CD4-positive, alpha-beta T cell treated with Interleukin-21 for 1 hour (primary cell): ENCODE results near the gene AANAT.
"Not testable (repeated sequence)": the region's sequence is repeated elsewhere in the genome, so short reads cannot be mapped to it uniquely, and the experiment has no call there.

Source experiments
- DNase-seq: peaks from one replicate; pipeline ENCODE4 v3.0.0-alpha.2; 2020

Gene AANAT

DNA sequence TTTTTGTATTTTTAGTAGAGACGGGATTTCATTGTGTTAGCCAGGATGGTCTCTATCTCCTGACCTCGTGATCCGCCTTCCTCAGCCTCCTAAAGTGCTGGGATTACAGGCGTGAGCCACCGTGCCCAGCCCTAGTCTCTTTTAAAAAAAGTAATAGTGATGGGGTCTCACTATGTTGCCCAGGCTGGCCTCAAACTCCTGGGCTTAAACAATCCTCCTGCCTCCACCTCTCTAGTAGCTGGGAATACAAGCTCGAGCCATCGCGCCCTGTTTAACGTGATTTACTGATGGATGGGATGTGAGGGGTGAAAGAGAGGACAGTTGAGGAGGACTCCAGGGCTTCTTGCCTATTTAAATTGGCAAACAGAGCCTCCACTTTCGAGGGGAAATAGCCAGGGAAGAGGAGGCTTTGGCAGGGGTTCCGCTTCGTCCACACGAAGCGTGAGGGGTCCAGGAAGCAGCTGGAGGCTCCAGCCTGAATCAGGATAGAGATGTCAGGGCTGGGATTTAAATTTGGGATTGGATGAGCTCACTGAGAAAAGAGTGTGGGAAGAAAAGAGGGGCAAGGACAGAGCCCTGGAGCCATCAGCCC is 41.2 kb downstream of the AANAT start:
- not testable (repeated sequence) for DNase-seq

DNA sequence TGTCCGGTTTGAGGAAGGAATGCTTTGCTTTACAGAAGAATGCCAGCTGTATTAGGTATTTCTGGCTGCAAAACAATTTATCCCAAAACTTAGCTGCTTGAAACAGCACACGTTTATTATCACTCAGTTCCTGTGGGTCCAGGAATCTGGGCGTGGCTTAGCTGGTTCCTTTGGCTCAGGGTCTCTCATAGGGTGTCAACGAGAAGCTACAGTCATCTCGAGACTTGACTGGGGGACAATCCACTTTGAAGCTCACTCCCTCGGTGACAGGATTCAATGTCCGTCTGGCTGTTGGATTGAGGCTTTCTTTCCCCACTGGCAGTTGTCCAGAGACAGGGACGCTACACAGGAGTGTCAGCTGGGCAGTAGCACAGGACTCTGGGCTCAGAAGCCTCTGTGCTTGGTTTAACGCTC is 43.4 kb downstream of the AANAT start:
- no peak for DNase-seq

DNA sequence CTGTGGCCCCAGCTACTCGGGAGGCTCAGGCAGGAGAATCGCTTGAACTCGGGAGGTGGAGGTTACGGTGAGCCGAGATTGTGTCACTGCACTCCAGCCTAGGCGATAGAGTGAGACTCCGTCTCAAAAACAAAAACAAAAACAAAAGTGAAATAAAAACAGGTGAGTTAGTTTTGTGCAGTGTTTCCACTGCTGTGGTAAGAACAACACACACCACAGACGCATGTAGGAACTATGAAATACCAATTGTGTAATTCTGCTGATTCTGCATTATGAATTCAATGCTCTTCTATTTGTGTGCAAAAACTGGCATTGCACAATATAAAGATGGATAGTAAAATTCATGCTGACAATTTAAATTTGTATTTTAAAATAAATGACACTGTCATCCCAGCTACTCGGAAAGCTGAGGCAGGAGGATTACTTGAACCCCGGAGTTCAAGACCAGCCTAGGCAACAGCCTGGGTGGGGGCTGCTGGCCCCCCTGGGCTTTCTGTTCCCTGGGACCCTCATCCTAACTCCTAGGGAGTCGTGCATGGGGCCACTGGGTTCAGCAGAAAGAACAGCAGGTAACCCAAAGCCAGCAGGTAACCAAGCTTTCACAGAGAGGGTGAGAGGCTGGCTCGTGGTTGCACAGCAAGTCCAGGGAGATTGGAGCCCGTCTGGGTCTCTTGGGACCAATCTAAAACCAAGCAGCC is 44.4 kb downstream of the AANAT start:
- no peak for DNase-seq

DNA sequence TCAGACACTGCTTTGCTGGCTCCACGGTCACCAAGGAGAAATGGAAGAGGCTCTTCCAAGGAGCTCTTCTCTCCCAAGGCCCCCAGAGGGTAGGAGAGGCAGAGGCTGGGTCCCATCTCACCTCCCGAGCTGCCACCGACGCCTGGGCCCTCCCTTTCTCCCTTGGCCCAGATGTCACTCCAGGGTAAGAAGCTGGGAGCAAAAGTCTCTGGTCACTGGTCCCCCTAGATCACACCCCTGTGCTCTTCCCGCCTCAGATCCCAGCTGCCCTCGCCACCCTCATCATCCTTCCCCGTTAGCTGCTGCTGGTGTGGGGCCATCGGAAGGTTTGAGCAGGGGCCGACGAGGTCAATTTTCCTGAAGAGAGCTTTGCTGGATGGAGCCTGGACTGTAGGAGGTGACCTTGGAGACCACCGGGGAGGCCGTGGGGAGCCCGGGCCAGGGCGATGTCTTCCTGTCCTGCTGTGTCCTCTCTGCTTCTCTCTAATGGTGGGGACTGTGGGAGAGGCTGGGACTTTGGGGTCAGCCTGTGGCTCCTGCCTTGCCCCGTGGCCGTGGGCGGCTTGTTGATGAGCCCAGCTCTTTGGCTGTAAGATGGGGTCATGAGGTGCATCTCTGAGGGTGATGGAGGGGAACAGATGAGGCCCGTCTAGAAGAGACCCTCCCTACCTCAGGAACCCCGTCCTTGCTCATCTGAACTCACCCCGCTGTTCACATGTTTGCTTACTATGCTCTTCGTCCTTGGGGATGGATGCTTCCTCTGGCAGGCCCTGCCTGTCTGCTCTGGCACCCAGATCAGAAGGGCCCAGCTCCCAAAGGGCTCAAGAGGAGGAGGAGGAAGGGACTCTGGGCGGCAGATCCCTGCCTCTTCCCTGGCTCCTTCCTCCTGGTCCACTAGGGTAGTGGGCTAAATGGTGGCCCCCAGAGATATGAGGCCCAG is 45.2 kb downstream of the AANAT start:
- DNase-seq = no peak

DNA sequence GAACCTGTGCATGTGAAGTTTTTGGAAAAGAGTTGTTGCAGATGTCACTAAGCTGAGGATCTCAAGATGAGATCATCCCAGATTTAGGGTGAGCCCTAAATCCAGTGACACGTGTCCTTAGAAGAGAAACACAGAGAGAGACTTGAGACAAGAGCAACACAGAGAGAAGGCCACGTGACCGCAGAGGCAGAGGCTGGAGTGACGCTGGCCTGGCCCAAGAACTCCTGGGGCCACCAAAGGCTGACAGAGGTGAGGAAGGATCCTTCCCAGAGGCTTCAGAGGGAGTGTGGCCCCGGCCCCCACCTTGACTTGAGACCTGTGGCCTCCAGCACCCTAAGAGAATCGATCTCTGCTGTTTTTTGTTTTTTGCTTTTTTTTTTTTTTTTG is 45.9 kb downstream of the AANAT start:
- no peak for DNase-seq

DNA sequence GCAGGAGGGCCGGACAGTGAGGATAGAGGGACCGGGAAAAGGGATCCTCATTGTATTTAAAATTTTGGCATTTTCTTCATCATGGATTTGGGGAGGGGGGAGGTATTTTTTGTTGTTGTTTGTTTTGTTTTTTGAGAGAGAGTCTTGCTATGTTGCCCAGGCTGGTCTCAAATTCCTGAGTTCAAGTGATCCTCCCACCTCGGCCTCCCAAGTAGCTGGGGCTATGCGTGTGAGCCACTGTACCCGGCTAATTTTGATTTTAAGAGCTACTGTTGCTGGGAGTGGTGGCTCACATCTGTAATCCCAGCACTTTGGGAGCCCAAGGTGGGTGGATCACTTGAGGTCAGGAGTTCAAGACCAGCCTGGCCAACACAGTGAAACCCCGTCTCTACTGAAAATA is 47.0 kb downstream of the AANAT start:
- not testable (repeated sequence) for DNase-seq

DNA sequence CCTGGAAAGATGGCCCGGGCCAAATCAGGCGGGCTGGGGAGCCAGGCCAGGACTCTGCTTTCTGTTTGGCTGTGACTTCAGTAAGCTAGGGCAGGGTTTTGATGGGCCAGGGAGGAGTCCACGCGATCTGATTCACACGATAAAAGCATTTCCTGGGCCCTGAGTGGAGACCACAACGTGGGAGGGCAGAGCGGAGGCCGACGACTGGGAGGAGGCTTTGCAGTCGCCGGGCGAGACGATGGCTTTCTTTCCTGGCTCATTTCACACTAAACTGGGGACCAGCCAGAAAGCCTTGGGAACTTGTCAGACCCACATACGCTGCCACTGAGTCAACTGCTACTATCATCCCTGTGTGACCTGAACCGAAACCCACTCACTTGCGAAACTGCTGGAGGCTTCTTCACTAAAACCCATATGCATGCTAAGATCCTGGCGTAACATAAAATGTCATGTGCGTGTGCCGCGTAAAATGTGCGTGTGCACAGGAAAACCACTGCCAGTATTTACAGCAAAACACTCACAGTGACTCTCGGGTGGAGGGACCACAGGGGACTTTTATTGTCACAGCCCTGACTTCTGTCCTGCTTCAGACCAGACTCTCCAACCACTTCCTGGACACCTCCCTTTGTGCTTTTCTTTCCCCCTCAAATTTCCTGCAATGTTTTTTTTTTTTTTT is 48.0 kb downstream of the AANAT start:
- DNase-seq = peak; percentile 91

DNA sequence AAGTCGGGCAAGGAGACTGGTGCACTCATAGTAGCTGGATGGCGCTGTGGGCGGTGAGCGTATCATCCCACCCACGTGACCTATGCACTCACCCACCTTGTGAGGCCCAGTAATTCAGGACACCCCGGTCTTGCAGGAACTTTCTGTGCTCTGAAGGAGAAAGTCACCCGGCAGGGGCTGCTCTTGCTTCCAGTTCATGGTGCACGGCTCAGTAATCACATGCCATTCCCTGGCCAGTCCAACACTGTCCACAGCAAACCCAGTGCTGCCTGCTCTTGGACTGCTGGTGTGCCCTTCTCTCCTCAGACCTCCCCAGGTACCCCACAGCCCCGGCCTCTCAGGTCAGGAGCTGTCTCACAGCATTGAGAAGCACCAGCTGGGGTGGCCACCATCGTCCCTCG is 50.2 kb downstream of the AANAT start:
- no peak for DNase-seq

DNA sequence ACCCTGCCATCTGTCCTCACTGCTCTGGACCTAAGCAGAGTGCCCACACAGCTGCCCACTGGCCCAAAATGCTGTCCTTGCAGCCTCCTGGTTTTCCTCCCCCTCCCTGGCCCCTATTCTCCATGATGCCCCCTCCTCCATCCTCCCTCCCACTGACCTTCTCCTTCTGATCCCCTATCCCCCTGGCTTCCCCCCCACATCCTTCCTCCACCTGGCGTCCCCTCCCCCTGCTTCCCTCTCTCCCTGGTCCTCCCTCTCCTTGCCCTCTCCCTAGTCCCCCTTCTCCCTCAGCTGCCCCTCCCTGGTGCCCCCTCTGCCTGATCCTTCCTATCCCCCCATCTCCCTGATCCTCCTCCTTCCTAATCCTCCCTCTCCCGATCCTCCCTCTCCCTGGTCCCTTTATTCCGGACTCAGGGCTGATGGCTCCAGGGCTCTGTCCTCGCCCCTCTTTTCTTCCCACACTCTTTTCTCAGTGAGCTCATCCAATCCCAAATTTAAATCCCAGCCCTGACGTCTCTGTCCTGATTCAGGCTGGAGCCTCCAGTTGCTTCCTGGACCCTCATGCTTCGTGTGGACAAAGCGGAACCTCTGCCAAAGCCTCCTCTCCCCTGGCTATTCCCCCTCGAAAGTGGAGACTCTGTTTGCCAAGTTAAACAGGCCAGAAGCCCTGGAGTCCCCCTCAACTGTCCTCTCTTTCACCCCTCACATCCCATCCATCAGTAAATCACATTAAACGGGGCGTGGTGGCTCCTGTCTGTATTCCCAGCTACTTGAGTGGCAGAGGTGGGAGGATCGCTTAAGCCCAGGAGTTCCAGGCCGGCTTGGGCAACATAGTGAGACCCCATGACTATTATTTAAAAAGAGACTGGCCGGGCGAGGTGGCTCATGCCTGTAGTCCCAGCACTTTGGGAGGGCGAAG is 51.9 kb downstream of the AANAT start:
- no peak for DNase-seq
